HTR-8/SVneo (cell line): ENCODE data around the gene DNAJC24.
A peak's percentile ranks its signal among the peaks of the same experiment; 100 is the strongest.
"Not testable (repeated sequence)": the region's sequence is repeated elsewhere in the genome, so short reads cannot be mapped to it uniquely, and the experiment has no call there.

Experiments
- DNase-seq: peaks from one replicate; pipeline ENCODE4 v3.0.0; 2011; ENCODE audit warnings: low spot score, mixed read lengths; ENCODE audit not compliant: insufficient read length
- FAIRE-seq: peaks from 2 replicates; lab custom pipeline; 2011; peaks lifted over from hg19 to GRCh38; lab: Jason Lieb, UNC

DNAJC24 gene, protein sequence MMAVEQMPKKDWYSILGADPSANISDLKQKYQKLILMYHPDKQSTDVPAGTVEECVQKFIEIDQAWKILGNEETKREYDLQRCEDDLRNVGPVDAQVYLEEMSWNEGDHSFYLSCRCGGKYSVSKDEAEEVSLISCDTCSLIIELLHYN

DNA sequence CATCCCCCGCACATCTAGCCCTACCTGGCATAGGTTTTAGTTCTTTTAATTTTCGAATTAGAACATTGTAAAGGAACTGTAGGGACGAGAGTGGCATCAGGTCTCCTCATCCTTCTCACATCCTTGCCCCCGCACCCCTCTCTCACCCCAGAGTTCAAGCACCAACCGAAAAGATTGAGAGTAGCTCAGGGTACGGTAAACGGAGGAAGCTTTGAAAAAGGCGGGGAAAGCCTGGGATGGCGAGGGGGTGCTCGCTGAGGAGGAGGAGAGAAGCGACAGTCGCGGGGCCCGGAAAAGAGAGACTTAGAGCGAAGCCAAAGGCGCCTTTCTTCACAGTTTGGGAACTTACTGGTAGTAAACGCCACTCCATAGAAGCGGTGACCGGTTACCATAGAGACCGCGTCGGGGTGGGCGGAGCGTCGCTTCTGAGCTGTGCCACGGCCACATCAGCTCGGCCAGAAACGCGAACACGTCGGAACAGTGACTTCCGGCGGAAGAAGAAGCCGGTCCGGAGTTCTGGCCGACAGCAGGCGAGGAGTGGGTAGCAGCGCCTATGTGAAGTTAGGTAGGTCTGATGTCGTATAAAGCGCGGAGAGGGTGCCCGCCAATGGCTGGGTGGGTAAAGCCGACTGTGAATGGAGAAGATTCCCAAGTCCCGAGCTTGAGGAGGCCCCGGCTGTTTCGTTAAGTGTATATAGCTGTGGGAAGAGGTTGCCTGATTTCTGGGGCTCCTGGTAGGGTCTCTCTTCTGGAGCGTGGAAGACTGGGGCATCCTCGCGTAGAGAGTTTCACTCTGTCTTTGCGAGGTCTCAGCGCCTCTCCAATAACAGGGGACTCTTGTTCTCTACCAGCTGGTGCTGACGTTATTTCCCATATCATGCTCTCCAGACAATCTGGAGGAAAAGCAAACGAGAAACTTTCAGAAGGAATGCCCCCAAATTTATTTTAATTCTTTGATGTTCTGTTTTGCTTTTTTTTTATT lies at the start of gene DNAJC24, which contains the start of gene DCDC1:
TSS of gene DNAJC24 (plus strand) at position 513 of the 982 bp plus-strand sequence. CDS start 889 bp downstream, outside the sequence.
TSS of gene DCDC1 (minus strand) at position 392 of the 982 bp plus-strand sequence. CDS start 41,459 bp downstream, outside the sequence.
- FAIRE-seq = peak; percentile 89

DNA sequence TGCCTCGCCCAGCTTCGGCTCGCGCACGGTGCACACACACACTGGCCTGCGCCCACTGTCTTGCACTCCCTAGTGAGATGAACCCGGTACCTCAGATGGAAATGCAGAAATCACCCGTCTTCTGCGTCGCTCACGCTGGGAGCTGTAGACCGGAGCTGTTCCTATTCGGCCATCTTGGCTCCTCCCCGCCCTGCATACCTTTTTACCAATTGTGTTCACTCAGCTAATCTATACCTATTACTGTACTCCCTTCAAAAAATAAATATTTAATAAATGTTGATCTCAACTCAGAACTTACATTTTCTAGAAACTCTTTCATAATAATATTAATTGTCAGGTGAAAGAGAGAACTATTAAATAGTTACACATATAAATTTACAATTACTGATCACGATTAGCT lies 48.2 kb upstream of the DNAJC24 start:
- not testable (repeated sequence) for FAIRE-seq, DNase-seq

More for the DNA sequence above, at the start of gene DNAJC24, which contains the start of gene DCDC1:
- peak; percentile 72 for DNase-seq

GRCh38 chr11:31323145-31323544 lies 46.5 kb upstream of the DNAJC24 start:
- no peak for FAIRE-seq
- DNase-seq = no peak

- FAIRE-seq (no peak), DNase-seq (peak; percentile 3)
These were observed 44.5 kb upstream of the DNAJC24 start for GRCh38 chr11:31325160-31325559.

DNA sequence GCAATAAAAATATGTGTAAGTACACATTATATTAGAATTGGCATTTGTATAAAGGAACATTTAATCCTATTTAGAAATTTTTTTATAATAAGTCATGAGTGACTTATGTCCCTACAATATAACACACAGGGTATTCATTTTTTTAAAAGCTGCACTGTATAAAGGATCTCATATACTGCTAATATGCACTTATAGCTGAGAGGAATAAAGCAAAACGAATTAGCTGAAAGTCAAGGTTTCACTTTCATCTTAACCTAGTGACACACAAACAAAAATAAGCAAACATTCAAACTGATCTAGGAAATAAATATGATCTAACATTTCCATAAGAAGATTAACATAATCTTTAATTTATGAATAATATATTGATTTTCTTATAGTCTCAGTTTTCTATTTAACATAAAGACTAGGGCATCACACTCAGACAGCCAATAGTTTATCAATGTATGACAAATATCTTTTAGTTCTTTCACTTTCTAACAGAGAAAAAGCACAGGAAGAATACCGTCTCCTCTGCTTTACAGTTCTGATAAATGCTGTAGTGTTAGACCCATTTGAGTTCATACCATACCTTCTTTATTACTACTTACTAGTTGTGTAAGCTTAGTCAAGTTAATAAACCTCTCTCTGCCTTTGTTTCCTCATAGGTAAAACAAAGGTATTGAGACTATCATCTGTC lies 43.1 kb upstream of the DNAJC24 start:
- no peak for DNase-seq
- FAIRE-seq = no peak

DNA sequence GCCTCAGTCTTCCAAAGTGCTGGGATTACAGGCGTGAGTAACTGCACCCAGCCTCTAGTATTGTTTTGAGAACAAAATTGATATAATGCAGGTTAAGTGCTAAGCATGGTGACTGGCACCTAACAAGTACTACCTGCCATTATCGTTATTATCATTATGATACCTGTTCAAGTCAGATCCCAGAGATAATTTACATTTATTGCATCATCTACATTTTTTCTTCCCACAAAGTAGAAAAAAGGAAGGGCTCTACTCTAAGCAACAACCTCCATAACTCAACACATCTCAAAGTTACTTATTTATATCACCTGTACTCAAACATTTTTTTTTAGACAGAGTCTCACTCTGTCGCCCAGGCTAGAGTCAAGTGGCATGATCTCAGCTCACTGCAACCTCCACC lies 42.2 kb upstream of the DNAJC24 start:
- DNase-seq = no peak
- no peak for FAIRE-seq

DNA sequence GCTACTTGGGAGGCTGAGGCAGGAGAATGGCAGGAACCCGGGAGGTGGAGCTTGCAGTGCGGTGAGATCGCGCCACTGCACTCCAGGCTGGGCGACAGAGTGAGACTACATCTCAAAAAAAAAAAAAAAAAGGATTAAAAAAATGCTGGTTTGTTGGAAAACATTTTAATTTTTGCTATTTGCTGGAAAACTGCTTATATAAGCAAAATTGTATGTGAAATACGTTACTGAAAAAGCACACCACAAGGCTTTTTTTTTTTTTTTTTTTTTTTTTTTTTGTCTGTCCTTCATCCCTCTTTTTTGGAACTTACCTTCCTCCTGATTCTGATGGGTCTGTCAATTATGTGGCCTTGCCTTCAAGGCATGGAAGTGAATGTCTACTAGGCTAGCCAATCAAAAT lies 41.0 kb upstream of the DNAJC24 start:
- DNase-seq (no peak), FAIRE-seq (no peak)

- DNase-seq = no peak
- no peak for FAIRE-seq
These were observed 31.9 kb upstream of the DNAJC24 start for GRCh38 chr11:31337806-31338205.

DNA sequence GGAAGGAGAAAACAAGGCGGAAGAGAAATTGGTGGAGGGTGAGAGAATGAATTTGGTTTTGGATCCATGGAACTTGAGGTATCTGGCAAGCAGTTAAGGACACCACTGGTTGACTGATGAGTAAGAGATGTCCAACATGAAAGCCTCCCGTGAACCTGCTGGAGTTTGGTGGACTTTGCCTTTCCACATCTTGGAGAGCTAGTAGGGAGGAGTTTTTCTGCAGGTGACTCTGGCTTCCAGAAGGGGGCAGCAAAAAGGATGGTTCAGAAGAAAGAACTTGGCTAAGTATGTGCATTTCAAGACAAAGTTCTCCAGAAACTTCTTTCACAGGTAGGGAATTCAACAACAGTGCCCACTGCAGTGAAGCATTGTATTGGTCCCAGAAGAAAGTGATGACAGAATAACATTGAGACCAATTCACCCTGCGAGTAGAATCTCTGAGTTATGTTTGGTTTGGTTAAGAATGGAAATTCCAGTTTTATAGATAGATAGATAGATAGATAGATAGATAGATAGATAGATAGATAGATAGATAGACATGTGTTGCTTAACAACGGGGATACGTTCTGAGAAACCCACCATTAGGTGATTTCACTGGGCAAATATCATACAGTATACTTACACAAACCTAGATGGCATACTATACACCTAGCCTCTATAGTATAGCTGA lies 28.6 kb upstream of the DNAJC24 start:
- FAIRE-seq (no peak), DNase-seq (no peak)

DNA sequence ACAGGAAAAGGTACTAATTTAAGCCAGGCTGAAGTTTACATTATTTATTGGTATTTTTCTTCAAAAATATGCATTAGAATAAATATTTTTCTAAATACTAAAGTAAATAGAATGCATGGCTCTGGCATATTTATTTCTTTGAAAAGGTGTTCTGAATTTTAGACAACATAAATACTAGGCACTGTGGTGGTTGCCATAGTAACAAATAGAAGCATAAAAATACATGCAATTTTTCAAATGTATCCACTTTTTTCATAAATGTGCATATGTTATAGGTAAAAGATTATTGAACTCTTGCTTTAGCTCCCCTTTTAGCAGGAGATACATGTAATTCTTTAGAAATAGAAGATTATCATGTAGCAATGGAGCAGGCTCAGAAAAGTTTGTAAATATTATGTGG lies 18.5 kb upstream of the DNAJC24 start:
- FAIRE-seq (no peak), DNase-seq (no peak)

- no peak for DNase-seq
- FAIRE-seq = no peak
These were observed 14.5 kb upstream of the DNAJC24 start for GRCh38 chr11:31355131-31355530.

DNA sequence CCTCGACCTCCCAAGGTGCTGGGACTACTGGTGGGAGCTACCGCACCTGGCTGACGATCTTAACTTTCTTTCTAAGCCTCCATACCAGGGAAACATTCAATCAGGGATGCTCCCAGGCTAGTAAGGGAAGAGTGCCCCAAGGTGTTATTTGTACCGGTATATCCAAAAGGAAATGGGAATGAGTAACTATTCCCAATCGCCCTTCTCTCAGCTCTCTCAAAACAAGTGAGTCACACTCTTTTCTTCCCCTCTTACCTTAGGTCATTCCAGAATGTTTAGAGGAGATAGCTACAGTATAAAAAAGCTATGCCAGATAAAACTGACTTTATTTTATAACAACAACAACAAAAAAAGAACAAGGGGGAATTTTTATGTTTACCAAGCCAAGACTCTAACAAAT lies 13.8 kb upstream of the DNAJC24 start:
- no peak for DNase-seq
- no peak for FAIRE-seq

- FAIRE-seq = no peak
- no peak for DNase-seq
These were observed 7.9 kb upstream of the DNAJC24 start for GRCh38 chr11:31361743-31362142.

DNA sequence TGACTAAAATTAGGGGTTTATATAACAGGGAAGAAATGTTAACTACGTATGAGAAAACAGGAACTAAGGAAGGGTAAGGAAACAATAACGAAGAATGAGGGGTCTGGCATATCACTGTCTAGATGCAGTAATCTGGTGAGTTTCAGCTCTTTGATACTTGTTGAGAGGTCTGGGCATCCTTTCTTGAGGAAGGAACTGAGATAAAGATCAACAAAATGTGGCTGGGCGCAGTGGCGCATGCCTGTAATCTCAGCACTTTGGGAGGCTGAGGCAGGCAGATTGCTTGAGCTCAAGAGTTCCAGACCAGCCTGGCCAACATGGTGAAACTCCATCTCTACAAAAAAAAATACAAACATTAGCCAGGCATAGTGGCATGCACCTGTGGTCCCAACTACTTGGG lies 2.9 kb upstream of the DNAJC24 start:
- FAIRE-seq (no peak), DNase-seq (no peak)

GRCh38 chr11:31375879-31376278 lies 6.2 kb downstream of the DNAJC24 start:
- DNase-seq (no peak), FAIRE-seq (no peak)

GRCh38 chr11:31383116-31383515 lies 13.5 kb downstream of the DNAJC24 start:
- FAIRE-seq (no peak), DNase-seq (no peak)

DNA sequence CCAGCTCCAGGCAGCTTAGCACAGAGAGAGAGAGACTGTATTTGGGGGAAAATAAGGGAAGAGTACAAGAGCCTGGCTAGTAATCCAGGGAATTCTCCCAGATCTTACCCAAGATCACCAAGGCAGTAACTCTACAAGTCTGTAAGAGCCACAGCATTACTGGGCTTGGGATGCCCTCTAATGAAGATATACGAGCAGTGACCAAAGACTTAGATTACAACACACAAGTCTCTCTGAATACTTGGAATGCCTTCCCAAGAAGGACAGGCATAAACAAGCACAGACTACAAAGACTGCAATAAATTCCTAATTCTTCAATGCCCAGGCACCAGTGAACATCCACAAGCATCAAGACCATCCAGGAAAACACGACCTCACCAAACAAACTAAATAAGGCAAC lies 17.7 kb downstream of the DNAJC24 start:
- FAIRE-seq (no peak), DNase-seq (no peak)

DNA sequence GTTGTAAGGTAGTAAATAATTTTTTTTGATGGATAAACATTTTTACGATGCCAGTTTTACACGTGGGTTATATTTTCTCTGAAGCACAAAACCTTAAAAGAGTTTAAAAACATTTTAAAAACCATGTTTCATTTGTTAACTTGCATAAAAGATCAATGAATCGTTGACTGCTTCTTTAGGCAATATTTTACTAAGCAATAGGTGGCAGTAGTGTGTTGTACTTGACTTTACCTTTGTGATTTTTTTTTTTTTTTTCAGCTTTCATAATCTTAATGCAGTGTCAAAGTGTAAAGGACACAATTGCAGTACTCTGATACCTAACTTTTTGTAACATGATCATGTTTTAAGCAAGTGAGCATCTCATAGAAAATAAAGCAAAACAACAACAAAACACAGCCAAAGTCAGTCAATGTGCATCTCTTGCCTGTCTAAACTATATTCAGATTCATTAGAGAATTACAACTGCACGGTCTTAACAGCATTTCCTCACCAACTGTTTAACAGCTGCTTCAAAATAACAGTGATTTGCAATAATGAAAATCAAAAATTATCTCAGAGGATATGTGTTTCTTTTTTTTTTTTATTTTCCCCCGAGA lies 27.7 kb downstream of the DNAJC24 start:
- DNase-seq = peak; percentile 21
- FAIRE-seq = no peak

DNA sequence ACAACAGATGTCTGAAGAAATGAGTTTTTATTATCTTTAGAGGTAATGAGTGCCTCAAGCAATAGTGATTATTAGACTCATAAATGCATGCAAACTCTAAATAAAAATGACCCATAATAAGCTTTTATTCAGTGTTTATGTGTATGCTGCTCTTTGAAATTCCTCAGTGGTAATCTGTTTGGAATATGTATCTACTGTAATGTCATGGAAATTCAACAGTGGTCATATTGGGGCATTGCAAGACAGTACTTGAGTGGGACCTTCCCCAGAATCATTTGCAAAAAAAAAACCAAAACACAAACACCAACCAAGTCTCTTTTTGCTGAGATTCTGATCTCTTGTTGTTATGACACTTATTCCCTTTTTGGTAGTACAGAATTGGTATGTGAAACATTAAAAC lies 35.0 kb downstream of the DNAJC24 start:
- no peak for FAIRE-seq

DNA sequence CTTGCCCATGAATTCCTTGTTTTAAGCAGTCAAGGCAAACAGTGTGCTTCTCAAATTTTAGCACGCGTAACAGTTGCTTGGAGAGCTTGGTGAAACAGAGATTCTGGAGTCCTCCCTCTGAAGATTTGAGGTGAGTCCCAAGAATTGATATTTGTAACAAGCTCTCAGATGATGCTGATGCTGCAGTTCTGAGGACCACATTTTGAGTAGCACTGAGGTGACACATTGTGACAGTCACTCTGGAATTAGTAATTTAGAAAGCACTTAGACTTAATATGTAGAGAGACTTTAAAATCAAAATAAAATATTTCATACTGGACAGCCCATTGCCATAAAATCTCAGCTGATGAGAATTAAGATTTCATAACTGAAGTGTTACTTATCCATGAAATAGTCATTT lies 38.5 kb downstream of the DNAJC24 start:
- FAIRE-seq (no peak), DNase-seq (no peak)

More for the DNA sequence above, 35.0 kb downstream of the DNAJC24 start:
- DNase-seq = no peak
